ENCODE data around the gene RBP3.

DNA sequence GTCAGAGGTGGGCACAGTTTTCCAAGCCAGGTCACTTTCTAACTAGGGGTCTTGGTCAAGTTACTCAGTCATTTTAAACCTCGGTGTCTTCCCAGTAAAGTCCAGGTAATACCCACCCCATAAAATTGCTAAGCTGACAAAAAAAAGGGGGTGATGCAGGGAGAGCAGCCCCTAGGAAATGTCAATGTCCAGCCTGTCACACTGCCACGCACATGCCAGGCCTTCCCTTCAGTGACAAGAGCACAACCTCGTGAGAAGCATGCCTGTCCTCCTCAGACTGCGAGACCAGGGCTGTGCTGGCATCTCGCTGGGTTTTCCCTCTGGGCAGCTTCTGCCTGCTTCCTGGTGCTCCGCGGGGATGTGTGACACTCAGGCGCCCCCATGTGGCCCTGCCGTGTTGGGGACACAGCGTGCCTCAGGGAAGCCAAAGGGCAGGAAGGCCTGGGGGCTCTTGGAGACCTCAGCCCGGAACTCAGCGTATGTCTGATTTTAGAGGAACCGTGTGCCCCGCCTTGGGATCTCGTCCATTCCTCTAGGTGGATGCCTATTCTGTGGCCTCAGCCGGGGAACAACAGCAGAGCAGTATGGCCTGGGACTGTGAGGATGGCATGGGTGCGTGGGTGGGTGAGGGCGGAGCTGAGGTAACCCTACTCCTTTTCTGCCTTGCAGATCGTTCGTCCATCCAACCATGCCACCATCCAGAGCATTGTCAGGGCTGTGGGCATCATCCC is 36.1 kb upstream of the RBP3 start:
- no peak for TF ChIP-seq EP300 (IDR thresholded peaks at IDR 0.05)
- TF ChIP-seq POLR2A (IDR thresholded peaks at IDR 0.05), result no peak
- TF ChIP-seq CTCF (IDR thresholded peaks at IDR 0.05), result peak in 5 of 7 experiments; percentile 65 to 79 (median 74)

Measured in stomach (tissue), 4 donors.